Endothelial cell of umbilical vein (primary cell): ENCODE results near the gene FBXW7. TPM values are rescaled to one million over a fixed set of nuclear protein-coding genes. Genes with fewer than 3 reads are reported as not detected.

Source experiments
- BruUV-seq: library from RNA; stranded (reverse); fragments of 400-500 nt; replicated peaks from 2 replicates; lab custom pipeline; 2021; lab: Mats Ljungman, UMichigan
- CTCF ChIA-PET: fragments of 300-600, 350-600 bp; sonication (Branson Sonifier 250); formaldehyde crosslinking; loops from one replicate; lab custom pipeline; 2021; ENCODE audit warnings: antibody characterized with exemption, inconsistent platforms; lab: Charles Lee
- POLR2A ChIA-PET: fragments of 300-600, 350-600 bp; sonication (Branson Sonifier 250); formaldehyde crosslinking; loops from one replicate; lab custom pipeline; 2021; ENCODE audit warnings: antibody characterized with exemption, inconsistent platforms; lab: Charles Lee
- DNase-seq: peaks from one replicate; pipeline ENCODE4 v3.0.0-alpha.2; 2011; ENCODE audit warnings: low read depth, low spot score
- FAIRE-seq: peaks from 2 replicates; lab custom pipeline; 2011; peaks lifted over from hg19 to GRCh38; lab: Jason Lieb, UNC
- H2AFZ ChIP-seq: 2 replicates; pipeline ENCODE4 v1.6.0; 2012; ENCODE audit warnings: low read depth, low read length, control low read depth, inconsistent platforms
- H3K27ac ChIP-seq: 2 replicates; pipeline ENCODE4 v1.5.1; 2011; ENCODE audit warnings: low read depth, mild to moderate bottlenecking, control low read depth, low read length, moderate library complexity; ENCODE audit not compliant: insufficient read depth
- H3K27me3 ChIP-seq, 2 experiments: 2 replicates each; pipeline versions ENCODE4 v1.6.0 to v1.6.1; 2011; ENCODE audit warnings: low read length in 2 of 2, mixed read lengths in 1 of 2; ENCODE audit not compliant: control insufficient read depth in 2 of 2, insufficient read depth in 2 of 2
- H3K36me3 ChIP-seq, 2 experiments: 2 replicates in 1 of 2; 3 replicates in 1 of 2; pipeline ENCODE4 v1.5.1; 2011; ENCODE audit warnings: low read length in 2 of 2, mild to moderate bottlenecking in 1 of 2, moderate library complexity in 1 of 2; ENCODE audit not compliant: control insufficient read depth in 2 of 2, insufficient read depth in 2 of 2; ENCODE audit errors: extremely low read depth in 1 of 2
- H3K4me1 ChIP-seq: 3 replicates; pipeline ENCODE4 v1.5.1; 2011; ENCODE audit warnings: mild to moderate bottlenecking, low read length; ENCODE audit not compliant: control insufficient read depth, insufficient read depth; ENCODE audit errors: extremely low read depth
- H3K4me2 ChIP-seq: 2 replicates; pipeline ENCODE4 v1.6.1; 2011; ENCODE audit warnings: low read length, control low read depth, mixed read lengths; ENCODE audit not compliant: insufficient read depth
- H3K4me3 ChIP-seq, 3 experiments: fragments of 200-600 bp in 1 of 3; sonication (generic), shearing (Covaris generic) in 1 of 3; replicated peaks in 1 of 3; 2 replicates each; pipeline ENCODE4 v1.5.1; 2011 to 2016; ENCODE audit warnings: control low read depth in 3 of 3, low read length in 3 of 3, mild to moderate bottlenecking in 2 of 3, inconsistent platforms in 1 of 3, low read depth in 1 of 3, moderate library complexity in 1 of 3; ENCODE audit not compliant: insufficient read depth in 1 of 3
- H3K79me2 ChIP-seq: 2 replicates; pipeline ENCODE4 v1.6.0; 2012; ENCODE audit warnings: low read length, inconsistent platforms; ENCODE audit not compliant: control insufficient read depth, insufficient read depth
- H3K9ac ChIP-seq: replicated peaks from 2 replicates; pipeline ENCODE3; 2011; ENCODE audit warnings: low read length, control low read depth; ENCODE audit not compliant: insufficient read depth; ENCODE audit errors: extremely low read depth
- H3K9me1 ChIP-seq: replicated peaks from 3 replicates; pipeline ENCODE4 v1.6.0; 2011; ENCODE audit warnings: mild to moderate bottlenecking, low read length; ENCODE audit not compliant: control insufficient read depth, insufficient read depth; ENCODE audit errors: extremely low read depth
- H3K9me3 ChIP-seq: replicated peaks from 2 replicates; pipeline ENCODE4 v1.5.1; 2012; ENCODE audit warnings: low read length, inconsistent platforms; ENCODE audit not compliant: control insufficient read depth, insufficient read depth
- H4K20me1 ChIP-seq: replicated peaks from 2 replicates; pipeline ENCODE3; 2011; ENCODE audit warnings: mild to moderate bottlenecking, low read length; ENCODE audit not compliant: control insufficient read depth, insufficient read depth; ENCODE audit errors: extremely low read depth
- CTCF ChIP-seq, 2 donors: IDR thresholded peaks; 1 replicate in 1 of 2; 2 replicates in 1 of 2; pipeline ENCODE4 v1.5.1; 2011; ENCODE audit warnings: low read length in 2 of 2, mild to moderate bottlenecking in 2 of 2, moderate library complexity in 2 of 2, control low read depth in 1 of 2, inconsistent platforms in 1 of 2, low read depth in 1 of 2; ENCODE audit not compliant: insufficient read depth in 1 of 2; ENCODE audit errors: extremely low read depth in 1 of 2
- EZH2 ChIP-seq: IDR thresholded peaks from 2 replicates; pipeline ENCODE4 v1.6.1; 2012; ENCODE audit warnings: borderline replicate concordance, low read depth, mild to moderate bottlenecking, moderate library complexity, low read length, inconsistent platforms; ENCODE audit not compliant: severe bottlenecking
- FOS ChIP-seq: IDR thresholded peaks from 2 replicates; pipeline ENCODE4 v1.6.1; 2011; ENCODE audit warnings: mild to moderate bottlenecking, low read length, moderate library complexity, borderline replicate concordance; ENCODE audit not compliant: insufficient read depth
- JUN ChIP-seq: IDR thresholded peaks from 2 replicates; pipeline ENCODE4 v1.6.1; 2011; ENCODE audit warnings: borderline replicate concordance, low read depth; ENCODE audit not compliant: insufficient read length, insufficient read depth
- POLR2A ChIP-seq: IDR thresholded peaks from 2 replicates; pipeline ENCODE4 v1.6.1; 2012; ENCODE audit warnings: low read depth, mild to moderate bottlenecking, control low read depth, low read length
- dilution Hi-C: fragments of 300-500 bp; cut with MboI; formaldehyde crosslinking; loops from one replicate; pipeline ENCODE4 v1.15.0; 2019; ENCODE audit warnings: low sequenced_read_pairs; ENCODE audit not compliant: extremely low pct_ligation_motif_present
- intact Hi-C: fragments of 100-400 bp; cut with micrococcal nuclease; formaldehyde crosslinking; loops from one replicate; pipeline ENCODE4 v1.10.0; 2022
- polyA plus RNA-seq, 4 experiments: library from polyadenylated mRNA; depleted of rRNA in 3 of 4; stranded (reverse) in 3 of 4; unstranded in 1 of 4; fragments of >200 nt; gene quantifications; 2 replicates each; pipeline versions ENCODE4 v1.2.1 to v1.2.3, GENCODE V29; 2011 to 2012; ENCODE audit warnings: missing spikeins in 1 of 4
- total RNA-seq: library from RNA; stranded (reverse); gene quantifications from 2 replicates; pipeline ENCODE4 v1.2.3, GENCODE V29; 2021
- TF ChIP-seq, protein P1 (sequence below): IDR thresholded peaks from 2 replicates; pipeline ENCODE4 v1.6.1; 2011; ENCODE audit not compliant: insufficient read depth, insufficient read length

FBXW7 gene
- total and polyA plus RNA-seq, 2 donors (not counting 3 experiments of a cell fraction or from before 2014, with no cell fraction given), result 7.0 to 28.1 TPM

GRCh38 chr4:152360045-152360410 lies 175.9 kb downstream of the FBXW7 start:
- DNase-seq (no peak), FAIRE-seq (no peak)
- Histone ChIP-seq H3K27me3 (no peaks in the 10 kb centered on the region), H2AFZ (no peak overlapping the region), H3K9ac (no peak overlapping the region), H3K27ac (no peak overlapping the region), H3K9me3 (no peaks in the 10 kb centered on the region), H4K20me1 (no peaks in the 10 kb centered on the region), H3K9me1 (no peaks in the 10 kb centered on the region), H3K79me2 (no peaks in the 10 kb centered on the region), H3K36me3 (no peaks in the 10 kb centered on the region), H3K4me1 (no peaks in the 10 kb centered on the region), H3K4me3 (no peak overlapping the region), H3K4me2 (no peak overlapping the region)
- ChIA-PET CTCF (interaction anchor here (2.7 kb wide), 1 partner anchor 12 kb away, joined by 6 read pairs; no protein-coding TSS in a partner anchor), POLR2A (no interaction called here)
- dilution Hi-C loops, result no loop called here
- TF ChIP-seq FOS (peak; percentile 23), EZH2 (no peak), CTCF (IDR thresholded peaks at IDR 0.05; ENCODE audit: extremely low read depth in 1 of 2, insufficient read depth in 1 of 2, low read depth in 1 of 2, low read length in 2 of 2) (no peak), POLR2A (no peak)
- no TSS peak for BruUV-seq
- intact Hi-C loops, result no loop called here

DNA sequence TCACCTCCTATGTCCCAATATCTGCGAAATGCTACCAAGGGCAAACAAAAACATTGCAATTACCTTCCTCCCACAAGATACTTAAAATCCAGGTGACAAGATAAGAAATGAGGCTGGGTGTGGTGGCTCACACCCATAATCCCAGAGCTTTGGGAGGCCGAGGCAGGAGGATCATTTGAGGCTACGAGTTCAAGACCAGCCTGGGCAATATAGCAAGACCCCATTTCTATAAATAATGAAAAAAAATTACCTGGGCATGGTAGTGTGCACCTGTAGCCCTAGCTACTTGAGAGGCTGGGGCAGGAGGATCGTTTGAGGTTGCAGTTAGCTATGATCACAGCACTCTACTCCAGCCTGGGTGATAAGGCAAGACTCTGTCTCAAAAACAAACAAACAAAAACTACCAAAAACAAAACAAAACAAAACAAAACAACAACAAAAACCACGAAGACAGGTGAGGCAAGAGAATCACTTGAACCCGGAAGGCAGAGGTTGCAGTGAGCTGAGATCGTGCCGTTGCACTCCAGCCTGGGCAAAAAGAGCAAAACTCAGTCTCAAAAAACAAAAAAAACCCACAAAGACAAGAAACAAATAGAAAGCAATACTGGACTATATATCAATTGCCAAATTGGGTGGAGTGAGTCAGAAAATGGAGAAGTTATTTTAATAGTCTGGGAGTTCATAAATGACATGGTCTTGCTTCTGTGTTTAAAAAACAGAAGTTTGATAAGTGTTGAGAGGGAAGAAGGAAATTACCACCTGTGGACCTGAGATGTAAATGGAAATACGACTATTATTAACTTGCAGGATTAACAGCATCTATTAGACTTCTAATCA lies 176.5 kb downstream of the FBXW7 start:
- ChIA-PET POLR2A (no interaction called here), CTCF (interaction anchor here (0.8 to 2.7 kb wide), 3 partner anchors 11 to 16 kb away, joined by 3 to 6 read pairs (median 6); no protein-coding TSS in a partner anchor)
- Histone ChIP-seq H3K4me2 (no peak overlapping the region), H3K9me3 (no peaks in the 10 kb centered on the region), H3K27me3 (no peaks in the 10 kb centered on the region), H2AFZ (no peak overlapping the region), H3K36me3 (no peaks in the 10 kb centered on the region), H3K9ac (no peak overlapping the region), H3K9me1 (no peaks in the 10 kb centered on the region), H3K4me1 (no peaks in the 10 kb centered on the region), H4K20me1 (no peaks in the 10 kb centered on the region), H3K79me2 (no peaks in the 10 kb centered on the region), H3K4me3 (no peak overlapping the region), H3K27ac (no peak overlapping the region)
- intact Hi-C loops (no loop called here), dilution Hi-C loops (no loop called here)
- no TSS peak for BruUV-seq
- FAIRE-seq, result no peak
- TF ChIP-seq JUN (no peak), POLR2A (no peak), CTCF (IDR thresholded peaks at IDR 0.05; ENCODE audit: extremely low read depth in 1 of 2, insufficient read depth in 1 of 2, low read depth in 1 of 2, low read length in 2 of 2) (no peak), EZH2 (no peak)
- TF ChIP-seq, protein P1, sequence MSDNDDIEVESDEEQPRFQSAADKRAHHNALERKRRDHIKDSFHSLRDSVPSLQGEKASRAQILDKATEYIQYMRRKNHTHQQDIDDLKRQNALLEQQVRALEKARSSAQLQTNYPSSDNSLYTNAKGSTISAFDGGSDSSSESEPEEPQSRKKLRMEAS, result no peak
- no peak for DNase-seq
